SK-MEL-5 (cell line): ENCODE measurements around the gene INPP5J. TPM values are rescaled to one million over a fixed set of nuclear protein-coding genes. Genes with fewer than 3 reads are reported as not detected.

ENCODE experiments used
- DNase-seq: peaks from one replicate; pipeline ENCODE4 v3.0.0-alpha.2; 2016; ENCODE audit warnings: low read depth, low spot score
- in situ Hi-C: cut with HindIII; loops from 2 replicates; pipeline ENCODE4 v1.10.0; 2016; ENCODE audit warnings: low sequenced_read_pairs, high pct_unique_total_duplicates, low pct_unique_long_range_greater_than_20kb
- total RNA-seq: library from RNA; depleted of rRNA; stranded (reverse); fragments of >200 nt; shearing (Covaris generic); gene quantifications from 2 replicates; pipeline ENCODE4 v1.2.3, GENCODE V29; 2014

Gene INPP5J
- total RNA-seq, 1 experiment from 2014 or later, result 0.26 TPM

DNA sequence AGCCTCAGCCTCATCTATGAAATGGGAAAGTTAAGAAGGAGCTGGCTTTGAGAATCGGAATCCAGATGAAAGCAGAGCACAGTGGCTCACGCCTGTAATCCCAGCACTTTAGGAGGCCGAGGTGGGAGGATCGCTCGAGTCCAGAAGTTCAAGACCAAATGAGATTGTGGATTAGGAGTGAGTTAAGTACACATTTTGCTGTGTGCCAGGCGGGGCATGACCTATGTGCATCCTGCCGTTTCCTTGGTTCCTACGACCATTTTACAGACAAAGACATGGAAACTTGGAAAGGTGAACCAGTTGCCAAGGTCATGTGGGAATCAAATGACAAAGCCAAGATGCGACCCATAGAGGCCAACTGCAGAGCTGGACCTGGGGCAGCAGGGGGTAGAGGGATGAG, 13.4 kb downstream of the INPP5J start:
- in situ Hi-C loops, result no loop called here
- no peak for DNase-seq

DNA sequence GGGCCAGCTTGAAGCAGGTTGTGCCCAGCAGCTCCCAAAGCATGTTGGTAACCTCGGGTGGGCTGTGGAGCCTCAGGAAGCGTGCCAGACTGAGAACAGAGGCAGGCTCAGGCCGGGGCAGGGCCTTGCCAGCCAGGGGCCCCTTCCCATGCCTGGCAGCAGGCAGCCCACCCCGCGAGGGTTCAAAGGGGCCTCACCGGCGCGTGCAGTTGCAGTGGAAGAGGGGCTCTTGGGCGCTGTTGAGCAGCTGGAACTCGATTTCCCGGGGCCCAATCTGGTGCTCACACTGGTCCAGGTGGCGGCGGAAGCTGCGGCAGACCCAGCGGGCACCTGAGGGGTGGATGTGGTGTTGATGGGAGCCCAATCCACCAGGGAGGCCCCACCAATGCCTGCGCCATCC, 13.9 kb downstream of the INPP5J start:
- DNase-seq, result no peak
- in situ Hi-C loops, result no loop called here

GRCh38 chr22:31137721-31138120, 15.0 kb downstream of the INPP5J start:
- in situ Hi-C loops, result no loop called here
- DNase-seq, result no peak

GRCh38 chr22:31138126-31138525, 15.4 kb downstream of the INPP5J start:
- DNase-seq, result no peak
- in situ Hi-C loops, result no loop called here

GRCh38 chr22:31139066-31139465, 16.3 kb downstream of the INPP5J start:
- DNase-seq, result no peak
- in situ Hi-C loops, result no loop called here

GRCh38 chr22:31139866-31140716, 17.3 kb downstream of the INPP5J start, which contains the start of gene PLA2G3:
PLA2G3 (minus strand) TSS chr22:31140508; CDS start chr22:31140354, 154 bp downstream.
- in situ Hi-C loops, result no loop called here
- DNase-seq, result no peak

DNA sequence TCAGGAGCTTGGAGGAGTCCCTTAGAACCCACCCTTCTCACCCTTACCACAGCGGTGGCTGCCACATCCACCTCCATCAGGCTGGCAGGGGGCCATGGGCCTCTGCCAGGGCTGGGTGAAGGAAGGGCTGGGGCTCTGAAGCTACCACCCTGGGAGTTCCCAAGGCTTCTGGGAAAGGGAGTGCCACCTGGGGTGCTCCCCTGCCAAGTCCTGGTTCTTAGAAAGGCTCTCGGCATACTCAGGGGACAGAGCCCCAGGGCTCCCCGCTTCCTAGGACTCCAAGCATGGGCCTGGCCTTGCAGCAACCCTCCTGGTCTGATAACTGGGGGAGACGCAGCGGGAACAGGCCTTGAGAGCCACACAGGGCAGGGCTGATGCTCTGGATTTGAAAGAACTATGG, 18.0 kb downstream of the INPP5J start:
- DNase-seq, result no peak
- in situ Hi-C loops, result no loop called here

GRCh38 chr22:31141551-31141950, 18.8 kb downstream of the INPP5J start:
- in situ Hi-C loops, result no loop called here
- no peak for DNase-seq

DNA sequence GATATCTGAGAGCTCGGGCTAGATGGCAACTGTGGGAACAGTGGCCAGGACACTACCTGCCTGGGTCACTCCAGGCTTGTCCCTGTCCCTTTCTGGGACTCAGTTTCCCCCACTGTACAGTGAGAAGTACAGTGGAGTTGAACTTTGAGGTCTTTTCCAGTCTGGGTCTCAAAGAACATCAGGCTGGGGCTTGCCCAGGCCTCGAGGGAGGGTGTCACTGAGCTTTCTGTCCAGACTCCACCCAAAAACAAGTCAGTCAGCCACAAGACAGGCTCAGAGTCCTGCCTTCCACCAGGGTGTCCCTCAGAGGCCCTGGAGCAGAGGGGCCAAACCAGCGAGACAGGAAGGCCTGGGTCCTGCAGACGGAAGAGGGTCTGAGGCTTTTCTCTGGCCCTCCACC, 19.5 kb downstream of the INPP5J start:
- no peak for DNase-seq
- in situ Hi-C loops, result no loop called here

DNA sequence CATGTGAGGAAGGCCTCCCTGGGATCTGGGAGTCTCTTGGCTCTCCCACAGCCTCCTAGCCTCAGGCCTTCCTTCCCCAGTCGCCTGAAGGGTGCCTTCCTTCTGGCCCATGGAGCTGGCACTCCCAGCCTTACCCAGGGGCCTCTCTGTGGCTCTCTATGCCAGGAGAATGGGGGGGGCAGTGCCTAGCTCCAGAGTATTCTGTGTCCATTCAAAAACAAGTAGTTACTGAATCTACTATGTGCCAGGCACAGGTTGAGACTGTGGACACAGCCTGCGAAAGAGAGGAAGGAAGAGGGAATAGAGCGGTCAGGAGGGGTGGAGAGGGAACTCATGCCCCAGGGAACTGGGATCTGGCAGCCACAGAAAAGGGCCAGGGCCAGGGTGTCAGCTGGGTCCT, 20.3 kb downstream of the INPP5J start:
- no peak for DNase-seq
- in situ Hi-C loops, result no loop called here

- DNase-seq, result no peak
- in situ Hi-C loops, result no loop called here
These were observed 20.8 kb downstream of the INPP5J start for GRCh38 chr22:31143537-31143936.

DNA sequence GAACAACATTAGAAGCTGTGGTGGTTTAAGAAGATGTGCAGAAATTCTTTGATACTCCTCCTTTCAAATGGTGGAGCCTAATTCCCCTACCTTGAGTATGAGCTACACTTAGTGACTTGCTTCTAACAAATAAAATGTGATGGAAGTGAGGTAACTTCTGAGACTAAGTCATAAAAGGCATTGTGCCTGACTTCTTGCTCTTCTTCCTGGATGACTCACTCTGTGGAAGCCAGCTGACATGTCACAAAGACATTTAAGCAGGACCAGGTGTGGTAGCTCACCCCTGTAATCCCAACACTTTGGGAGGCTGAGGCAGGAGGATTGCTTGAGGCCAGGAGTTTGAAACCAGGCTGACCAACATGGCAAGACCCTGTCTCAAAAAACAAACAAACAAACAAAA, 21.5 kb downstream of the INPP5J start:
- DNase-seq, result no peak
- in situ Hi-C loops, result no loop called here

DNA sequence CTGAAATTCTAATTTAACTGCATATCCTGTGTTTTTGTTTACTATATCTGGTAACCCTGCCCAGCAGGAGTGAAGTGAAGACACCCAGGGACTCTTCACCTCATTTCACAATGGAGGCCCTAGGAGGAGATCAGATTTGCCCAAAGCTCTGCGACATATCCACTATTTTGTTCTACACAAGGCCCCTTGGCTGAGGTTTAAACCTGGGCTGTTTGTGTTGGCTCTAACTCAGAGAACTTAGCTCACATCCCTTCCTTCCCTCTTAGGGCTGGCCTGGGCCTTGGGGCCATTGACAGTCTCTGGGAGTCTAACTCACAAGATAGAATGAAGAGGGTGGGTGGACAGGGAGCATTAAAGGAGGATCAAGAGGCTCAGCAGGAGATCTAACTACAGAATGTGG, 25.7 kb downstream of the INPP5J start:
- in situ Hi-C loops, result no loop called here
- no peak for DNase-seq

DNA sequence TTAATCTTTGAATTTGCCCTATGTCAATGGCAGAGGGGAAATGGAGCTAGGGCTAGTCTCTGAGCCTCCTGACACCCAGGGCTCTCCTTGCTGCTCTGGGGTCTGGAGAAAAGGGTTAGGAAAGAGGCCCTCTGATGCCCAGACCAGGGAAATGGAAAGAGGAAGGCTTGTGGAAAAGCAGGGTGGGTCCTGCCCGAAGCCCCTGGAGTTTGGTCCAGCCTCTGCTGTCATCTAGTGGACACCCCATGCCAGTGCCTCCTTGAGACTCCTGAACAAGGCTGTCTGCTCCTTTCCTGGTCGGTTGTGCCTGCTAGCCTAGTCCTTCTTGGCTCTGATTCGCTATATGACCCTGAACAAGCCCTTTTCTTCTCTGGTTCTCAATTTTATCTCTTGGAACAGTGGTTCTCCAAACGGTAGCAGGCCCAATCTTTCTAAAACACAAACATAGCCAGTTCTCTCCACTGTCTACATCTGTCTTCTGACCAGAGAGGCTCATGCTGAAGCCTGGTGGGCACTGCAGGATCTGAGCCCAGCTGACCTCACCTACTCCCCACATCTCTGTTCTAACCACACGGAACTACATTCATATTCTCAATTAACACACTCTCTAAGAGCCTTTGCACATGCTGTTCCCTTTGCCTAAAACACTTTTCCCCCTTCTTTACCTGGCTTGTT, 26.3 kb downstream of the INPP5J start:
- in situ Hi-C loops, result no loop called here
- DNase-seq, result peak; percentile 91

- in situ Hi-C loops, result no loop called here
- DNase-seq, result peak; percentile 37
These were observed 27.8 kb downstream of the INPP5J start for GRCh38 chr22:31150615-31151014.

DNA sequence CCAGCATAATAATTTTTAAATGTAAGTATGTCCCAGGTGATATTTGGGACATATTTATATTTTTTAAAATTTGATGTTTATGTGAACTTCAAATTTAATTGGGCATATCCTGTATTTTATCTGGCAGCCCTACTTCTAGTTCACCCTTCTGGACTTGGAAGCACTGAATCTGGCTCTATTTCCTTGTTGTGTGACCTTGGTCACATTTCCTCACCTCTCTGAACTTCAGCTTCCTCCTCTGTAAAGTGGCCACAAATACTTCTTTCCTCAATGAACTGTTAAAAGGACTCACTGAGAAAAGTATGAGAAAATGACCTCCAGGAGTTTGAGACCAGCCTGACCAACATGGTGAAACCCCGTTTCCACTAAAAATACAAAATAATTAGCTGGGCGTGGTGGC, 29.1 kb downstream of the INPP5J start:
- DNase-seq, result no peak
- in situ Hi-C loops, result no loop called here

DNA sequence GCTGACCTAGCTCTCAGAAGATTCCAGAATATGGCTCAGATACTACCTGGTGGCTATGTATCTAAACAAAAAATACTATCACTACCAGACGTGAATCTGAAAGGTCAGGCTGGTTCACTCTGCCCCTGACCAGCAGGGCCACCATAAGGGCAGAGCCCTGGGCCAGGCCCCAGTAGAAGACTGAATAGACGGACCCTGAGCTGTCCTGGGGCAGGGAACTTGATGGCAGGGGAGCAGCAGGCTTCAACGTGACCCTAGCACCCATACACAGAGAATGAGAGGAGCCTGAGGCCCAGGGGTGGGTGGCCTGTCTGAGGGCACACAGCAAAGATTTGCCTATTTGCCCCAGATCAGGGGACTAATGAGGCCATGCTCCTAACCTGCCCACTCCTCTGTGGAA, 30.6 kb downstream of the INPP5J start:
- in situ Hi-C loops, result no loop called here
- no peak for DNase-seq

DNA sequence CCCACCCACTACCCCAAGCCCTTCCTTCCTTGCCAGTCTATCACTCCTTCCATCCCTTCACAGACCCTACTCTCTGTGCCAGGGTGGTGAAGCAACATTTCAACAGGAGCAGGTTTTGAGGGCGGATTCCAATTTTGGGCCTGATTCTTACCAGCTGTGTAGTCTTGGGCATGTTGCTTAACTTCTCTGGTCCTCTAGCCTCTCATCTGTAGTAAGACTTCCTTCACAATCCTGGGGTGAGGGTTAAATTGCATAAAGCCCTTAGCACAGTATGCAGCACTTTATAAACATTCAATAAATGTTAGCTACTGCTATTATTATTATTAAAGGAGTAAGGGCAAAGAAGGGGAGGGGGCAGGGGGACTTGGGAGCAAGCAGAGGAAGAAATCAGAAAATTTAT, 32.2 kb downstream of the INPP5J start:
- in situ Hi-C loops, result no loop called here
- DNase-seq, result no peak

DNA sequence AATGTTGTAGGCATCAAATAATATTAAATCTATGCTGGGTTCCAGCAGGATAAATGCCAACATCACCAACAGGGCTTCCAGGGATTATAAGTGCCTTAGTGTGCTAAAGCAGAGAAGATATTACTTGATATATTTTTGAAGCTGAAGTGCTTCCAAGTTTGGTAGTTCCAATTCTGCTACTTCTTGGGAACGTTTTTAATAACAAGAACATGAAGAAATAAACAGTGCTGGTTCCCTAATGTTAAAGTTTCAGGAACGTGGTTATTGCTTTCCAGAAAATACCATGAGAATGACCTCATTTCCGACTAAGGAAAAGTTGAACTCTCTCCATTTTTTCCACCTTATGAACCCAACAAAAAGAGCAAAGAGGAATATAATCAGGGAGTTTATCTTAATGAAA, 32.7 kb downstream of the INPP5J start:
- no peak for DNase-seq

More for the DNA sequence above, 32.7 kb downstream of the INPP5J start:
- in situ Hi-C loops, result no loop called here
